Stimulated activated CD4-positive, alpha-beta T cell treated with anti-CD3 and anti-CD28 coated beads, Interleukin-1b, Interleukin-23, amount 100 ng/mL, for 4 hours (primary cell): ENCODE measurements around the gene STOML2.
A peak's percentile ranks its signal among the peaks of the same experiment; 100 is the strongest.
"Not testable (repeated sequence)": the region's sequence is repeated elsewhere in the genome, so short reads cannot be mapped to it uniquely, and the experiment has no call there.

Source experiments
- DNase-seq, 2 donors: peaks; one replicate each; pipeline ENCODE4 v3.0.0-alpha.2; 2020; ENCODE audit warnings: low read depth in 2 of 2

Gene STOML2

GRCh38 chr9:35102769-35103659 is at the start of gene STOML2:
Gene STOML2 (minus strand): TSS chr9:35103131. CDS start chr9:35103094, 37 bp downstream.
- DNase-seq, result peak; percentile 79 to 83

GRCh38 chr9:35147941-35148563 is 45.1 kb upstream of the STOML2 start:
- DNase-seq, result not testable (repeated sequence)

GRCh38 chr9:35142037-35142436 is 39.1 kb upstream of the STOML2 start:
- no peak for DNase-seq

GRCh38 chr9:35140093-35140492 is 37.2 kb upstream of the STOML2 start:
- no peak for DNase-seq

- no peak for DNase-seq
Observed at GRCh38 chr9:35136866-35137265, 33.9 kb upstream of the STOML2 start.

GRCh38 chr9:35135988-35136387 is 33.1 kb upstream of the STOML2 start:
- DNase-seq, result no peak

GRCh38 chr9:35134920-35135319 is 32.0 kb upstream of the STOML2 start:
- no peak for DNase-seq

- DNase-seq, result peak; percentile 66 to 88
Observed at GRCh38 chr9:35116898-35117551, 14.1 kb upstream of the STOML2 start.

- DNase-seq, result no peak
Observed at GRCh38 chr9:35116539-35116897, 13.6 kb upstream of the STOML2 start.

- peak; percentile 74 to 88 for DNase-seq
Observed at GRCh38 chr9:35115680-35116538, 13.0 kb upstream of the STOML2 start, which contains the start of gene ATOSB. Gene ATOSB (minus strand): TSS chr9:35115862. CDS start chr9:35108274, 7,588 bp downstream.

GRCh38 chr9:35114840-35115628 is 12.1 kb upstream of the STOML2 start:
- no peak for DNase-seq

GRCh38 chr9:35114113-35114839 is 11.3 kb upstream of the STOML2 start:
- DNase-seq, result peak; percentile 34 to 40

- DNase-seq, result no peak
Observed at GRCh38 chr9:35112257-35113020, 9.5 kb upstream of the STOML2 start.

- peak; percentile 93 to 95 for DNase-seq
Observed at GRCh38 chr9:35111001-35111933, 8.3 kb upstream of the STOML2 start.

GRCh38 chr9:35110327-35110761 is 7.4 kb upstream of the STOML2 start:
- DNase-seq, result no peak

GRCh38 chr9:35108946-35109575 is 6.1 kb upstream of the STOML2 start:
- no peak for DNase-seq

- DNase-seq, result no peak
Observed at GRCh38 chr9:35108461-35108860, 5.5 kb upstream of the STOML2 start.
